SU-DHL-6 (cell line): ENCODE results near the gene CTNNBL1.

ENCODE experiments used
- H2AFZ ChIP-seq: fragments of 200-600 bp; sonication (generic); 2 replicates; pipeline ENCODE4 v1.6.1; 2014; ENCODE audit warnings: low read depth, mild to moderate bottlenecking, moderate library complexity, mixed read lengths, antibody characterized with exemption, low read length; ENCODE audit not compliant: severe bottlenecking
- H3F3A ChIP-seq: fragments of 200-600 bp; shearing (Covaris generic); 2 replicates; pipeline ENCODE4 v1.6.0; 2016; ENCODE audit warnings: antibody characterized with exemption, mild to moderate bottlenecking; ENCODE audit not compliant: insufficient read depth
- H3K27ac ChIP-seq: fragments of 200-600 bp; sonication (generic); 2 replicates; pipeline ENCODE4 v1.5.1; 2016; ENCODE audit warnings: low read depth, mild to moderate bottlenecking, low read length, moderate library complexity, mixed read lengths
- H3K27me3 ChIP-seq: fragments of 200-600 bp; sonication (generic), shearing (Covaris generic); 2 replicates; pipeline ENCODE4 v1.6.0; 2014; ENCODE audit warnings: mild to moderate bottlenecking, low read length
- H3K36me3 ChIP-seq: fragments of 200-600 bp; sonication (generic); 2 replicates; pipeline ENCODE4 v1.6.1; 2014; ENCODE audit warnings: mild to moderate bottlenecking, low read length, mixed read lengths
- H3K4me2 ChIP-seq: fragments of 300-600, 200-600 bp; shearing (Covaris generic), sonication (generic); 2 replicates; pipeline ENCODE4 v1.6.0; 2014; ENCODE audit warnings: low read length, low read depth, mild to moderate bottlenecking; ENCODE audit not compliant: poor library complexity, severe bottlenecking
- H3K4me3 ChIP-seq: fragments of 200-600 bp; sonication (generic); 2 replicates; pipeline ENCODE4 v1.5.1; 2014; ENCODE audit warnings: antibody characterized with exemption, low read length, mild to moderate bottlenecking, mixed read lengths; ENCODE audit not compliant: insufficient read depth, poor library complexity, severe bottlenecking
- H3K79me2 ChIP-seq: fragments of 200-600 bp; sonication (generic); 2 replicates; pipeline ENCODE4 v1.6.1; 2014; ENCODE audit warnings: mild to moderate bottlenecking, low read length, moderate library complexity; ENCODE audit not compliant: insufficient read depth
- H3K9ac ChIP-seq: fragments of 200-600 bp; sonication (generic); 2 replicates; pipeline ENCODE4 v1.7.0; 2014; ENCODE audit warnings: mild to moderate bottlenecking, low read length
- H3K9me2 ChIP-seq: fragments of 200-600 bp; sonication (generic); replicated peaks from 2 replicates; pipeline ENCODE4 v1.6.1; 2014; ENCODE audit warnings: low read length; ENCODE audit not compliant: insufficient read depth
- H3K9me3 ChIP-seq: fragments of 200-600 bp; sonication (generic); 2 replicates; pipeline ENCODE4 v1.6.1; 2014; ENCODE audit warnings: low read length, mixed read lengths; ENCODE audit not compliant: insufficient read depth
- H4K20me1 ChIP-seq: fragments of 200-600 bp; sonication (generic); 2 replicates; pipeline ENCODE4 v1.6.1; 2014; ENCODE audit warnings: low read depth, mild to moderate bottlenecking, antibody characterized with exemption, low read length, moderate library complexity, mixed read lengths
- CTCF ChIP-seq: fragments of 200-600 bp; sonication (generic); IDR thresholded peaks from one replicate; pipeline ENCODE4 v1.5.1; 2017; ENCODE audit warnings: antibody characterized with exemption, mild to moderate bottlenecking, low read length, moderate library complexity; ENCODE audit not compliant: insufficient read depth, poor library complexity, severe bottlenecking
- EZH2phosphoT487 ChIP-seq: fragments of 200-600 bp; sonication (generic), shearing (Covaris generic); conservative IDR thresholded peaks from 2 replicates; pipeline ENCODE4 v1.6.1; 2018; ENCODE audit warnings: mild to moderate bottlenecking, antibody characterized with exemption, low read length, moderate library complexity, mixed read lengths

CTNNBL1 gene

GRCh38 chr20:37711994-37712964, 18.4 kb downstream of the CTNNBL1 start:
- Histone ChIP-seq H3K4me3 (no peak overlapping the region), H3K27me3 (no peaks in the 10 kb centered on the region), H3K9ac (no peak overlapping the region), H3K36me3 (no peaks in the 10 kb centered on the region), H2AFZ (no peak overlapping the region), H3K9me2 (no peaks in the 10 kb centered on the region), H4K20me1 (no peaks in the 10 kb centered on the region; the same call in 1 of the 2 replicates), H3K9me3 (no peaks in the 10 kb centered on the region), H3K79me2 (peaks cover 75% of the 10 kb centered on the region), H3K4me2 (no peak overlapping the region), H3F3A (no peaks in the 10 kb centered on the region), H3K27ac (no peak overlapping the region)
- TF ChIP-seq EZH2phosphoT487, result no peak
- no peak for TF ChIP-seq CTCF

- no peak for TF ChIP-seq CTCF
- TF ChIP-seq EZH2phosphoT487, result no peak
- Histone ChIP-seq H3K9ac (no peak overlapping the region), H3K9me2 (no peaks in the 10 kb centered on the region), H3K36me3 (no peaks in the 10 kb centered on the region), H4K20me1 (no peaks in the 10 kb centered on the region; the same call in 1 of the 2 replicates), H3K27ac (no peak overlapping the region), H3K79me2 (peaks cover 65% of the 10 kb centered on the region), H3K9me3 (no peaks in the 10 kb centered on the region), H2AFZ (no peak overlapping the region), H3F3A (no peaks in the 10 kb centered on the region), H3K4me2 (no peak overlapping the region), H3K27me3 (no peaks in the 10 kb centered on the region), H3K4me3 (no peak overlapping the region)
These were observed 19.6 kb downstream of the CTNNBL1 start for GRCh38 chr20:37713396-37713795.

- Histone ChIP-seq H3F3A (no peaks in the 10 kb centered on the region), H2AFZ (no peak overlapping the region), H3K36me3 (no peaks in the 10 kb centered on the region), H3K4me3 (no peak overlapping the region), H4K20me1 (no peaks in the 10 kb centered on the region; the same call in 1 of the 2 replicates), H3K4me2 (no peak overlapping the region), H3K9me3 (no peaks in the 10 kb centered on the region), H3K9me2 (no peaks in the 10 kb centered on the region), H3K79me2 (peaks cover 62% of the 10 kb centered on the region), H3K27ac (no peak overlapping the region), H3K27me3 (no peaks in the 10 kb centered on the region), H3K9ac (no peak overlapping the region)
- TF ChIP-seq CTCF (no peak), EZH2phosphoT487 (no peak)
These were observed 21.3 kb downstream of the CTNNBL1 start for GRCh38 chr20:37714978-37715672.
